HEK293 (cell line): ENCODE results near the gene ST7.

Experiments used
- CTCF ChIA-PET: fragments of 350-600 bp; formaldehyde crosslinking; extraction: SDS; loops from one replicate; lab custom pipeline; 2021; ENCODE audit warnings: antibody characterized with exemption; lab: Yijun Ruan, JAX
- POLR2A ChIA-PET: fragments of 300-600 bp; formaldehyde crosslinking; extraction: SDS; loops from one replicate; lab custom pipeline; 2020; ENCODE audit warnings: antibody characterized with exemption, inconsistent platforms; lab: Yijun Ruan, JAX
- H3K27ac ChIP-seq: fragments of 200-500 bp; sonication (Bioruptor generic); 2 replicates; pipeline ENCODE4 v1.5.1; 2014; ENCODE audit warnings: low read depth, low read length, control low read depth, inconsistent platforms; ENCODE audit errors: extremely low read depth
- H3K36me3 ChIP-seq, 2 experiments: fragments of 200-500 bp in 1 of 2; sonication (Bioruptor generic) in 1 of 2; 1 replicate in 1 of 2; 2 replicates in 1 of 2; pipeline ENCODE4 v1.5.1; 2014 to 2017; ENCODE audit warnings: inconsistent platforms in 2 of 2, low read length in 2 of 2; ENCODE audit not compliant: control insufficient read depth in 2 of 2, insufficient read depth in 1 of 2
- H3K4me1 ChIP-seq: fragments of 200-500 bp; sonication (Bioruptor generic); 2 replicates; pipeline ENCODE4 v1.5.1; 2014; ENCODE audit warnings: mild to moderate bottlenecking, low read length, inconsistent platforms; ENCODE audit not compliant: control insufficient read depth, insufficient read depth
- H3K4me3 ChIP-seq: 2 replicates; pipeline ENCODE4 v1.5.1; 2011; ENCODE audit warnings: low read depth, mild to moderate bottlenecking, control low read depth, low read length, moderate library complexity
- H3K9me3 ChIP-seq: fragments of 200-500 bp; sonication (Bioruptor generic); 2 replicates; pipeline ENCODE4 v1.5.1; 2014; ENCODE audit warnings: low read depth, low read length, inconsistent platforms; ENCODE audit not compliant: control insufficient read depth, insufficient read depth
- FEZF1 ChIP-seq: fragments of 450-650 bp; formaldehyde crosslinking; IDR thresholded peaks from 2 replicates; pipeline ENCODE4 v1.5.1; 2016; ENCODE audit warnings: missing biosample characterization, missing genetic modification characterization
- GLIS1 ChIP-seq: fragments of 450-650 bp; formaldehyde crosslinking; IDR thresholded peaks from 2 replicates; pipeline ENCODE4 v1.5.1; 2016; ENCODE audit warnings: missing biosample characterization, missing genetic modification characterization
- KLF10 ChIP-seq: fragments of 450-650 bp; IDR thresholded peaks from 2 replicates; pipeline ENCODE4 v1.5.1; 2018; ENCODE audit warnings: missing biosample characterization, mild to moderate bottlenecking, missing genetic modification characterization
- ZBTB8A ChIP-seq: fragments of 450-650 bp; formaldehyde crosslinking; IDR thresholded peaks from 2 replicates; pipeline ENCODE4 v1.5.1; 2016; ENCODE audit warnings: missing biosample characterization, missing genetic modification characterization
- ZIC2 ChIP-seq: fragments of 450-650 bp; formaldehyde crosslinking; IDR thresholded peaks from 2 replicates; pipeline ENCODE4 v1.5.1; 2016; ENCODE audit warnings: missing biosample characterization, missing genetic modification characterization
- ZNF155 ChIP-seq: fragments of 450-650 bp; formaldehyde crosslinking; IDR thresholded peaks from 2 replicates; pipeline ENCODE4 v1.5.1; 2016; ENCODE audit warnings: missing biosample characterization, missing genetic modification characterization
- ZNF202 ChIP-seq: fragments of 450-650 bp; formaldehyde crosslinking; IDR thresholded peaks from 2 replicates; pipeline ENCODE4 v1.5.1; 2016; ENCODE audit warnings: missing biosample characterization, missing genetic modification characterization, borderline replicate concordance
- ZNF24 ChIP-seq: fragments of 450-650 bp; formaldehyde crosslinking; IDR thresholded peaks from 2 replicates; pipeline ENCODE4 v1.5.1; 2016; ENCODE audit warnings: missing biosample characterization, missing genetic modification characterization
- ZNF341 ChIP-seq: fragments of 450-650 bp; formaldehyde crosslinking; IDR thresholded peaks from 2 replicates; pipeline ENCODE4; 2016; ENCODE audit warnings: low read depth, missing biosample characterization, missing genetic modification characterization
- ZNF561 ChIP-seq: fragments of 450-650 bp; IDR thresholded peaks from 2 replicates; pipeline ENCODE4 v1.5.1; 2018; ENCODE audit warnings: missing biosample characterization, missing genetic modification characterization, borderline replicate concordance
- ZNF654 ChIP-seq: fragments of 450-650 bp; formaldehyde crosslinking; IDR thresholded peaks from 2 replicates; pipeline ENCODE4 v1.5.1; 2016; ENCODE audit warnings: low read depth, missing biosample characterization, missing genetic modification characterization
- ZNF660 ChIP-seq: fragments of 450-650 bp; IDR thresholded peaks from 2 replicates; pipeline ENCODE4 v1.5.1; 2018; ENCODE audit warnings: missing biosample characterization, mild to moderate bottlenecking, missing genetic modification characterization
- ZNF707 ChIP-seq: fragments of 450-650 bp; formaldehyde crosslinking; IDR thresholded peaks from 2 replicates; pipeline ENCODE4 v1.5.1; 2016; ENCODE audit warnings: missing biosample characterization, missing genetic modification characterization
- ZNF768 ChIP-seq: fragments of 450-650 bp; formaldehyde crosslinking; IDR thresholded peaks from 2 replicates; pipeline ENCODE4 v1.5.1; 2018; ENCODE audit warnings: missing biosample characterization, mild to moderate bottlenecking, missing genetic modification characterization
- ZNF777 ChIP-seq: fragments of 450-650 bp; formaldehyde crosslinking; IDR thresholded peaks from 2 replicates; pipeline ENCODE4 v1.5.1; 2017; ENCODE audit warnings: missing biosample characterization, missing genetic modification characterization, borderline replicate concordance
- ZSCAN30 ChIP-seq: fragments of 450-650 bp; IDR thresholded peaks from 2 replicates; pipeline ENCODE4 v1.5.1; 2018; ENCODE audit warnings: missing biosample characterization, mild to moderate bottlenecking, missing genetic modification characterization, moderate library complexity
- TF ChIP-seq, protein P1 (sequence below): fragments of 450-650 bp; formaldehyde crosslinking; IDR thresholded peaks from 2 replicates; pipeline ENCODE4 v1.5.1; 2017; ENCODE audit warnings: missing biosample characterization, missing genetic modification characterization
- TF ChIP-seq, protein P2 (sequence below): fragments of 450-650 bp; formaldehyde crosslinking; IDR thresholded peaks from 2 replicates; pipeline ENCODE4 v1.5.1; 2016; ENCODE audit warnings: missing biosample characterization, missing genetic modification characterization
- TF ChIP-seq, protein P3 (sequence below): IDR thresholded peaks from 2 replicates; pipeline ENCODE4 v1.6.1; 2011; ENCODE audit warnings: mild to moderate bottlenecking, low read depth, low read length, borderline replicate concordance
- TF ChIP-seq, protein P4 (sequence below): fragments of 450-650 bp; formaldehyde crosslinking; IDR thresholded peaks from 2 replicates; pipeline ENCODE4 v1.5.1; 2016; ENCODE audit warnings: missing biosample characterization, missing genetic modification characterization

Gene ST7

GRCh38 chr7:117273814-117274225, 320.5 kb downstream of the ST7 start:
- CTCF ChIA-PET = interaction anchor here (0.5 to 1.9 kb wide), 2 partner anchors 11 to 129 kb away, joined by 3 to 7 read pairs; no protein-coding TSS in a partner anchor
- TF ChIP-seq, protein P1, sequence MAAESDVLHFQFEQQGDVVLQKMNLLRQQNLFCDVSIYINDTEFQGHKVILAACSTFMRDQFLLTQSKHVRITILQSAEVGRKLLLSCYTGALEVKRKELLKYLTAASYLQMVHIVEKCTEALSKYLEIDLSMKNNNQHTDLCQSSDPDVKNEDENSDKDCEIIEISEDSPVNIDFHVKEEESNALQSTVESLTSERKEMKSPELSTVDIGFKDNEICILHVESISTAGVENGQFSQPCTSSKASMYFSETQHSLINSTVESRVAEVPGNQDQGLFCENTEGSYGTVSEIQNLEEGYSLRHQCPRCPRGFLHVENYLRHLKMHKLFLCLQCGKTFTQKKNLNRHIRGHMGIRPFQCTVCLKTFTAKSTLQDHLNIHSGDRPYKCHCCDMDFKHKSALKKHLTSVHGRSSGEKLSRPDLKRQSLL (tag by site-specific recombination) = no peak
- TF ChIP-seq ZNF777 (tag by site-specific recombination) (peak; percentile 3; the same call in 1 of the 2 replicates), ZNF707 (tag by site-specific recombination) (no peak), ZBTB8A (0 out of 2 replicates have a peak, but pooled peaks have one; percentile 7), ZNF660 (tag by site-specific recombination) (peak; percentile 55; the same call in 1 of the 2 replicates), ZNF341 (0 out of 2 replicates have a peak, but pooled peaks have one; percentile 18), ZNF202 (tag by site-specific recombination) (no peak), ZNF654 (tag by site-specific recombination) (no peak), FEZF1 (tag by site-specific recombination) (peak; percentile 94), ZSCAN30 (tag by site-specific recombination) (0 out of 2 replicates have a peak, but pooled peaks have one; percentile 33), KLF10 (0 out of 2 replicates have a peak, but pooled peaks have one; percentile 5), GLIS1 (tag by site-specific recombination) (0 out of 2 replicates have a peak, but pooled peaks have one; percentile 17), ZNF768 (tag by site-specific recombination) (no peak), ZIC2 (no peak), ZNF561 (no peak), ZNF155 (tag by site-specific recombination) (no peak)
- TF ChIP-seq, protein P2, sequence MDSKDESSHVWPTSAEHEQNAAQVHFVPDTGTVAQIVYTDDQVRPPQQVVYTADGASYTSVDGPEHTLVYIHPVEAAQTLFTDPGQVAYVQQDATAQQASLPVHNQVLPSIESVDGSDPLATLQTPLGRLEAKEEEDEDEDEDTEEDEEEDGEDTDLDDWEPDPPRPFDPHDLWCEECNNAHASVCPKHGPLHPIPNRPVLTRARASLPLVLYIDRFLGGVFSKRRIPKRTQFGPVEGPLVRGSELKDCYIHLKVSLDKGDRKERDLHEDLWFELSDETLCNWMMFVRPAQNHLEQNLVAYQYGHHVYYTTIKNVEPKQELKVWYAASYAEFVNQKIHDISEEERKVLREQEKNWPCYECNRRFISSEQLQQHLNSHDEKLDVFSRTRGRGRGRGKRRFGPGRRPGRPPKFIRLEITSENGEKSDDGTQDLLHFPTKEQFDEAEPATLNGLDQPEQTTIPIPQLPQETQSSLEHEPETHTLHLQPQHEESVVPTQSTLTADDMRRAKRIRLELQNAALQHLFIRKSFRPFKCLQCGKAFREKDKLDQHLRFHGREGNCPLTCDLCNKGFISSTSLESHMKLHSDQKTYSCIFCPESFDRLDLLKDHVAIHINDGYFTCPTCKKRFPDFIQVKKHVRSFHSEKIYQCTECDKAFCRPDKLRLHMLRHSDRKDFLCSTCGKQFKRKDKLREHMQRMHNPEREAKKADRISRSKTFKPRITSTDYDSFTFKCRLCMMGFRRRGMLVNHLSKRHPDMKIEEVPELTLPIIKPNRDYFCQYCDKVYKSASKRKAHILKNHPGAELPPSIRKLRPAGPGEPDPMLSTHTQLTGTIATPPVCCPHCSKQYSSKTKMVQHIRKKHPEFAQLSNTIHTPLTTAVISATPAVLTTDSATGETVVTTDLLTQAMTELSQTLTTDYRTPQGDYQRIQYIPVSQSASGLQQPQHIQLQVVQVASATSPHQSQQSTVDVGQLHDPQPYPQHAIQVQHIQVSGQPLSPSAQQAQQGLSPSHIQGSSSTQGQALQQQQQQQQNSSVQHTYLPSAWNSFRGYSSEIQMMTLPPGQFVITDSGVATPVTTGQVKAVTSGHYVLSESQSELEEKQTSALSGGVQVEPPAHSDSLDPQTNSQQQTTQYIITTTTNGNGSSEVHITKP (tag by site-specific recombination) = peak; percentile 77
- TF ChIP-seq, protein P3, sequence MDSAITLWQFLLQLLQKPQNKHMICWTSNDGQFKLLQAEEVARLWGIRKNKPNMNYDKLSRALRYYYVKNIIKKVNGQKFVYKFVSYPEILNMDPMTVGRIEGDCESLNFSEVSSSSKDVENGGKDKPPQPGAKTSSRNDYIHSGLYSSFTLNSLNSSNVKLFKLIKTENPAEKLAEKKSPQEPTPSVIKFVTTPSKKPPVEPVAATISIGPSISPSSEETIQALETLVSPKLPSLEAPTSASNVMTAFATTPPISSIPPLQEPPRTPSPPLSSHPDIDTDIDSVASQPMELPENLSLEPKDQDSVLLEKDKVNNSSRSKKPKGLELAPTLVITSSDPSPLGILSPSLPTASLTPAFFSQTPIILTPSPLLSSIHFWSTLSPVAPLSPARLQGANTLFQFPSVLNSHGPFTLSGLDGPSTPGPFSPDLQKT = no peak
- TF ChIP-seq, protein P4, sequence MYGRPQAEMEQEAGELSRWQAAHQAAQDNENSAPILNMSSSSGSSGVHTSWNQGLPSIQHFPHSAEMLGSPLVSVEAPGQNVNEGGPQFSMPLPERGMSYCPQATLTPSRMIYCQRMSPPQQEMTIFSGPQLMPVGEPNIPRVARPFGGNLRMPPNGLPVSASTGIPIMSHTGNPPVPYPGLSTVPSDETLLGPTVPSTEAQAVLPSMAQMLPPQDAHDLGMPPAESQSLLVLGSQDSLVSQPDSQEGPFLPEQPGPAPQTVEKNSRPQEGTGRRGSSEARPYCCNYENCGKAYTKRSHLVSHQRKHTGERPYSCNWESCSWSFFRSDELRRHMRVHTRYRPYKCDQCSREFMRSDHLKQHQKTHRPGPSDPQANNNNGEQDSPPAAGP (tag by site-specific recombination) = no peak
- no peaks in the 10 kb centered on the region for H3K9me3 ChIP-seq
- H3K4me3 ChIP-seq = no peak overlapping the region
- H3K27ac ChIP-seq = peak overlapping the region; percentile 53
- H3K36me3 ChIP-seq = no peaks in the 10 kb centered on the region
- POLR2A ChIA-PET = no interaction called here
- H3K4me1 ChIP-seq = 0 out of 2 replicates have a peak, but pooled peaks cover 9% of the 10 kb centered on the region

GRCh38 chr7:117274951-117275350, 321.6 kb downstream of the ST7 start:
- H3K4me1 ChIP-seq = 0 out of 2 replicates have a peak, but pooled peaks cover 9% of the 10 kb centered on the region
- H3K27ac ChIP-seq = no peak overlapping the region
- no peaks in the 10 kb centered on the region for H3K9me3 ChIP-seq
- TF ChIP-seq ZNF24 = no peak
- ChIA-PET CTCF (no interaction called here), POLR2A (no interaction called here)
- H3K4me3 ChIP-seq = no peak overlapping the region
- no peaks in the 10 kb centered on the region for H3K36me3 ChIP-seq
